Dermis blood vessel endothelial cell (primary cell): Measurements from ENCODE around the gene SLC38A3. TPM values are rescaled to one million over a fixed set of nuclear protein-coding genes. Genes with fewer than 3 reads are reported as not detected.

Source experiments
- DNase-seq: peaks from one replicate; pipeline ENCODE4 v3.0.0; 2010
- total RNA-seq: library from RNA; depleted of rRNA; stranded (reverse); fragments of >200 nt; gene quantifications from 2 replicates; pipeline ENCODE4 v1.2.3, GENCODE V29; 2014

Gene SLC38A3
- total RNA-seq, 1 donor from 2014 or later = not detected

DNA sequence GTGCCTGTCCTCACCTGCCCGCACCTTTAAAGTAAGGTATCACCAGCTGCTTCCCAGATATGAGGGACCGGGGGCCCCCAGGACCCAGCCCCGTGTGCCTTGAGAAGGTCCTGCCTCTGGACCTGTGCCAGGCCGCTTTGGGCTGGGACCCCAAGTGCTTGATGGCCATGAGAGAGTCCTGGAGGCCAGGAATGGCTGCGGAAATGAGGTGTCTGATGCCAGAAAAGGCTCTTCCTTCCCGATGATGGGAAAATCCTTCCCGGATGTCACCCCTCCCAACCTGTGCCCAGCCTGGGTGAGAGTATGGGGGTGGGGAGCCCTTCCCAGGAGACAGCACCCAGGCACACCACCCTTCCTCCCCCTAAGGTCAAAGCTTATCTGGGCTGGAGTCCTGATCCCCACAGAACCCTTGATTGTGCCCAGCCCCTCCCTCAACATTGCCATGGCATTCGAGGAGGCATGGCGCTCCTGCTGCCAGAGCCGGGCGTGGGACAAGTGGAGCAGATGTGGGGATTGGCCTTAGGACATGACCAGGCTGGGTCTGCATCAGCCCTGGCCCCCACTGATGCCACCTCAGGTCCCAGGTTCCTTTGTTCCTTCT, 35.7 kb upstream of the SLC38A3 start:
- DNase-seq = no peak

- DNase-seq = no peak
Measured at GRCh38 chr3:50169858-50170257, 35.2 kb upstream of the SLC38A3 start.

GRCh38 chr3:50170689-50171088, 34.4 kb upstream of the SLC38A3 start:
- peak; percentile 96 for DNase-seq

GRCh38 chr3:50171540-50172301, 33.4 kb upstream of the SLC38A3 start:
- DNase-seq = no peak

GRCh38 chr3:50172626-50173220, 32.3 kb upstream of the SLC38A3 start:
- no peak for DNase-seq

GRCh38 chr3:50173685-50174516, 31.2 kb upstream of the SLC38A3 start:
- no peak for DNase-seq

- no peak for DNase-seq
Measured at GRCh38 chr3:50174517-50174895, 30.6 kb upstream of the SLC38A3 start.

- no peak for DNase-seq
Measured at GRCh38 chr3:50174947-50175524, 30.0 kb upstream of the SLC38A3 start.

DNA sequence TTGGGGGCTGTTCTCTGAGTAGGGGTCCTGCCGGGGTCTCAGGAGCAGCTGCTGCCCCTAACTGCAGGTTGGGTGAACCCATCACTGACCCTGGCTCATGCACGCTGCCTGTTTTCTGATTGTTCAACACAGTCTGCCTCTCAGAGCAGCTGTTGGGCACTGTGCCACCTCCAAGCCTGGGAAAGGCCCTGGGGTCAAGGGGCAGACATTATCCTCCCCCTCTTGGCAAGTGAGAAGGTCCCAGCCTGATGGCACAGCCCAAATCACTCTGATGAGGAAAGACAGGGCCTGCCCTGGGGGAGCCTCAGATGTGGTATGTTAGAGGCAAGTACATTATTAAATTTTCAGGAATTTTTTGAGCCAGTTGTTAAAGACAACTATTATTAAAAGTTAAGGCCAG, 27.7 kb upstream of the SLC38A3 start:
- peak; percentile 54 for DNase-seq

DNA sequence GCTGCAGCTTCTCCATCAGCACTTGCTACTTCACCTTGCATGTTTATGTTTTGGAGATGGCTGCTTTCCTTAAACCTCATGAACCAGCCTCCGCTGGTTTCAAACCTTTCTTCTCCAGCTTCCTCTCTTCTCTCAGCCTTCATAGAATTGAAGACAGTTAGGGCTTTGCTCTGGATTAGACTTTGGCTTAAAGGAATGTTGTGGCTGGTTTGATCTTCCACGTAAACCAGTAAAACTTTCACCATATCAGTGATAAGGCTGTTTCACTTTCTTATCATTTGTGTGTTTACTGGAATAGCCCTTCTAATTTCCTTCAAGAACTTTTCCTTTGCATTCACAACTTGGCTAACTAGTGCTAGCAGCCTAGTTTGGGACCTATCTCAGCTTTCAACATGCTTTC, 25.4 kb upstream of the SLC38A3 start:
- no peak for DNase-seq

DNA sequence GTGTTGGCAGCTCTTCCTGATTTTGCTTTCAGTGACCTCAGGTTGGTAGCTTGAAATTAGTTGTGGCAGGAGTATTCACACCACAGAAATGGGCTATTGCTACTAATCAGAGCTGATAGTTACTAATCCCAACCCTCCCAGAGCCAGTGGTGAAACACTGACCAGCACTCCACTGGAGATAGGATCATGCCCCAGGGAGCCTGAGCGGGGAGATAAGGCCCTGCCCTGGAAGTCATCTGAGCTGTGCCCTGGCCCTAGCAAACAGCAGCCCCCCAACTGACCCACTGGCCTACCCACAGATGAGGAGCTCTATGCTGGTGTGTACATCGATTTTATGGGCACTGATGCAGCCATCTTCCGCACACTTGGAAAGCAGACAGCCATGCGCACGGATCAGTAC, 23.1 kb upstream of the SLC38A3 start:
- no peak for DNase-seq

DNA sequence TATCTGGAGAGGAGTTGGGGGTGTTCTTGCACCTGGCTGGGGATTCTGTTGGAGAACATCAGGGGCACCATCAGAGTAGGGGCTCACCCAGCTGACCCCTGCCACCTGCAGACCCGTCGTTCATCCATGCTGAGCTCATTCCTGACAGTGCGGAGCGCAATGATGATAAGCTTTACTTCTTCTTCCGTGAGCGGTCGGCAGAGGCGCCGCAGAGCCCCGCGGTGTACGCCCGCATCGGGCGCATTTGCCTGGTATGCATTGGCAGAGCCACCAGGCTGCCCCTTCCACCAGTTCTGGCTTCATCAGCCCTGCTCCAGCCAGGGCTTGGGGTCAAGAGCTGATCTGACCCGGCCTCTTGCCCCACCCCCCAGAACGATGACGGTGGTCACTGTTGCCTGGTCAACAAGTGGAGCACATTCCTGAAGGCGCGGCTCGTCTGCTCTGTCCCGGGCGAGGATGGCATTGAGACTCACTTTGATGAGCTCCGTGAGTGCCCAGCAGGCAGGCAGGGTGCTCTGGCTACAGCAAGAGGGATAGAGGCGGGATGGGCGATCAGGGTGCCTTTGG, 22.5 kb upstream of the SLC38A3 start:
- DNase-seq = no peak

- no peak for DNase-seq
Measured at GRCh38 chr3:50183755-50184154, 21.3 kb upstream of the SLC38A3 start.

DNA sequence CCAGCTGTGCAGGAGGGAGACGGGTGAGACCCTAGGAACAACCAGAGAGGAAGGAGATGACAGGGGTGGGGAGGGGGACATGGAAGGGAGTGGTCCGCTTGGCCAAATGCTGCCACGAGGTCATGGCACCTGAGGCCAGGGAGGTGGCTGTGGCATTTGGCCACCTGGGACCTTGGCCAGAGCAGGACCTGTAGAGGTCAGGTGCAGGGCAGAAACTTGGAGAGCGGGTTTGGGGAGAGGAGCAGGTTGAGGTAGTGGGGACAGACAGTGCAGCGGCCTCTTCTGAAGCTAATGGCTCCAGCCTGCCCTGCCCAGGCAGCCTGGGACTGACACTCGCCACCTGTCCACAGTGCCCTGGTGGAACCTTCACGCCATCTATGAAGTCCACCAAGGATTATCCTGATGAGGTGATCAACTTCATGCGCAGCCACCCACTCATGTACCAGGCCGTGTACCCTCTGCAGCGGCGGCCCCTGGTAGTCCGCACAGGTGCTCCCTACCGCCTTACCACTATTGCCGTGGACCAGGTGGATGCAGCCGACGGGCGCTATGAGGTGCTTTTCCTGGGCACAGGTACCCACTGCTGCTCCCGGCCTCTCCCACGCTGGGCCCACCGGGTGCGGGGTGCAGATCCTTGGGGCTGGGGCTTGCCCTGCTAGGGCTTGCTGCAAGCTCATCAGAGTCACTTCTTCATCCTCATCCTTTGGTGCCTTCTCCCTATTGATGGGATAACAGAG, 20.7 kb upstream of the SLC38A3 start:
- no peak for DNase-seq

- DNase-seq = no peak
Measured at GRCh38 chr3:50185230-50185629, 19.8 kb upstream of the SLC38A3 start.

- DNase-seq = no peak
Measured at GRCh38 chr3:50186096-50186495, 19.0 kb upstream of the SLC38A3 start.

GRCh38 chr3:50187750-50188149, 17.3 kb upstream of the SLC38A3 start:
- DNase-seq = no peak

GRCh38 chr3:50189274-50189673, 15.8 kb upstream of the SLC38A3 start:
- peak; percentile 91 for DNase-seq

DNA sequence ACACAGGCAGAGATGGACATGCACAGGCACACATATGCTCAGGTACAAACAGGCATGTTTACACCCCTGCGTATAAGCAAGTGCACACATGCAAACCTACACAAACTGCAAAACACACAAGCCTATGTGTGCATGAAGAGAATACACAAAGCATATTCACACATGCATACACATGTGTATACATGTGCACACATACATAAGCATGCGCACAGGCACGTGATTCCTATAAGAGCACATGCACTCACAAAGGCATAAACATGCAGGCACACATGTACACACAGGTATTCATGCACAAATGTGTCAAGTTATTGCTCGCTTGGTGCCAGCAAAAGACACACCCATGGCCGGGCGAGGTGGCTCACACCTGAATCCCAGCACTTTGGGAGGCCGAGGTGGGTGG, 15.1 kb upstream of the SLC38A3 start:
- no peak for DNase-seq

DNA sequence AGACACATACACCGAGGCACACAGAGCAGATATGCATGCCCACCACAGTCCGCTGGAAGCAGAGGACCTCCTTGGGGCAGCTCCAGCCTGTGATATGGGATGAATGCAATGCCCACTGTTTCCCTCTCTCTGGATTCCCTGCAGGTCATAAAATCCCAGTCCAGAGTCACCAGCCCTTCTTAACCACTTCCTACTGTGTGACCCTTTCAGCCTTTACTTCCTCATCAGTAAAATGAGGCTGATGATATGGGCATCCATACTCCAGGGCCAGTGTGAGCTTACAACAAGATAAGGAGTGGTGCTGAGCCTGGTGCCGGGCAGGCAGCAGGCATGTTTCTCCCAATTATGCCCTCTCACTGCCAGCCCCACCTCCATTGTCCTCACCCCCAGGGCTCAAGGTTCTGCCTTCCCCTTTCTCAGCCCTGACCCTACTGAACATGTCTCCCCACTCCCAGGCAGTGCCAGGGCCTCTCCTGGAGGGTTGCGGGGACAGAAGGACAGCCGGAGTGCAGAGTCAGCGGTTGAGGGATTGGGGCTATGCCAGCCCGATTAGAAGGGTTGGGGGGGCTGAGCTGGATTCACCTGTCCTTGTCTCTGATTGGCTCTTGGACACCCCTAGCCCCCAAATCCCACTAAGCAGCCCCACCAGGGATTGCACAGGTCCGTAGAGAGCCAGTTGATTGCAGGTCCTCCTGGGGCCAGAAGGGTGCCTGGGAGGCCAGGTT, 14.0 kb upstream of the SLC38A3 start, which contains the start of gene GNAT1:
Gene GNAT1 (plus strand): TSS at position 675 of the 725 bp plus-strand sequence. CDS start 116 bp downstream, outside the sequence.
- DNase-seq = peak; percentile 33

DNA sequence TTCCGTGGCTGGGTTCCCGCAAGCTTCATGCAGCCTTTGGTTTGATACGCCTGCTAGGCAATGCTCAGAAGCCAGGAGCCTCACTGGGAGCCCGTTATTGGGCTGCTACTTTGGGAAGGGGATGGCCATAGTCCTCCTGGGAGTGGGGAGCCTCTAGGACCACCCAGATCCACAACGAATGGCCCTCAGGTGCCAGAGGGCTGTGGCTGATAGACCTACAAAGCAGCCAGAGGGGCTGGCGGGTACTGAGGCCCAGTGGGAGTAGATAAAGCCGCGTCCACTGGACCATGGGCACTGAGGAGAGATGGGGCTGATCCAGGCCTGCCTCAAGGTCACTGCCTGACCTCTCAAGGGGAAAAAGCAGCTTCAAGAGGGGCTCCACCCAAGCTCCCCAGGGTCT, 12.9 kb upstream of the SLC38A3 start:
- DNase-seq = no peak
